HG03521 (cell line): ENCODE data around the gene AKT1S1.
A peak's percentile ranks its signal among the peaks of the same experiment; 100 is the strongest.

Experiments used
- ATAC-seq: cut with Tn5 transposase; IDR thresholded peaks from one replicate; pipeline ENCODE4 v1.9.1; 2021; ENCODE audit warnings: mild to moderate bottlenecking, moderate library complexity; ENCODE audit not compliant: unreplicated experiment

AKT1S1 gene

DNA sequence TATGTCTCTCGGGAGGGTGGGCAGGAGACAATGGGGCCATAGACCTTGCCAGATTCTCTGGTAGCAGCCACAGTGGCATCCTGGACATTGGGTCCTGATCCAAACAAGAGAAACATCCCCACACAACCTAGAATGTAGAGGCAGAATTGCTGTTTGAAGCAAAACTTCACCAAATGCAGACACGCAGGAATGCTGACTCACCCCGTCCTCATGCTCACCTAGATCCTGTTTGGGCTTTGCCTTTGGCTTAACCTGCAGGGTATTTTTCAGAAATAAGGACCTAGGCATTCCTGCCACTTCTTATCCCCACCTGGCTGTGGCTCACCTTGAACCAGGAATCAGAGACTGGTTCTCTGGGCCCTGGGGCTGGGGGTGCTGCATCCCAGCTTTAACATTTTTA, 7.6 kb upstream of the AKT1S1 start:
- ATAC-seq, result no peak

DNA sequence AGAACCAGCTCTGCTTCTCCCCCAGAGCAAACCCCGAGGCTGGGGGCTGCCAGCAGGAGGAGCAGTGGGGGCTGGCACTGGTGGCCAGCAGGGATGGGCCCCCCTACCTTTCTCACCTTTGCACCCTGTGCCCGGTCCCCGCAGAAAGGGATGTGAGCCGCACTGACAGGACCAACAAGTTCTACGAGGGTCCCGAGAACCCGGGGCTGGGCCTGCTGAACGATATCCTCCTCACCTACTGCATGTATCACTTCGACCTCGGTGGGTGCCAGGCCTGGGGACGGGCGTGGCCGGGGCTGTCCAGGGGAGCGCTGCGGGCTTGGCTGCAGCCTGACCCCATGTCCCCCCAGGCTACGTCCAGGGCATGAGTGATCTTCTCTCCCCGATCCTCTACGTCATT, 7.0 kb upstream of the AKT1S1 start:
- ATAC-seq, result no peak

DNA sequence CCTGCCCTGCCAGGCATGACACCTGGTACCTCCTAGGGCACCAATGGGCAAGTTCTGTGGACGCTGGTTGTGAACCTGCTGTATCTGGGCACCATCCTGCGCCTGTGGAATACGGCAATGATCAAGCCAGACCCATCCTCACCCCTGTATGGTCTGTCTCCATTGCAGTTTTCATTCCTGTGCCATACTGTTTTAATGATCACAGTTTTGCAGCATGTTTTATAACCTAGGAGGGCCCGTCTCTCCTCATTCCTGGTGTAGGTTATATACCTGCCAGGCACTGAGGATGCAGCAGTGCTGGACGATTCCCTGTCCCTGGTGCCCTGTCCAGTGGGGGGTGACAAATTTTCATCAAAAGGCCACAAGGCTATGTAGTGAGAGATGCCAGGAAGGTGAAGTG, 5.9 kb upstream of the AKT1S1 start:
- no peak for ATAC-seq

DNA sequence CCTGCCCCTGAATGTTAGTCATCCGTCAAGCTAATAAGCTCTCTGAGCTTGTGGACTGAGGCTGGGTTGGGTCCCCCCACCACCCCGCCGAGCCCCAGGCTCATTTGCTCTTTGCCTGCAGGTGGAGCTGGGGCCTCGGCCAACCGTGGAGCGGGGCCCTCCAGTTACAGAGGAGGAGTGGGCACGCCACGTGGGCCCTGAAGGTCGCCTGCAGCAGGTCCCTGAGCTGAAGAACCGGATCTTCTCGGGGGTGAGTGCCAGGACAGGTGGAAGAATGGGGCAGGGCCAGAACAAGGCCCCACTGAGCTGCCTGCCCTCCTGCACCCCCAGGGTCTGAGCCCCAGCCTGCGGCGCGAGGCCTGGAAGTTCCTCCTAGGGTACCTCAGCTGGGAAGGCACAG, 5.5 kb upstream of the AKT1S1 start:
- no peak for ATAC-seq

DNA sequence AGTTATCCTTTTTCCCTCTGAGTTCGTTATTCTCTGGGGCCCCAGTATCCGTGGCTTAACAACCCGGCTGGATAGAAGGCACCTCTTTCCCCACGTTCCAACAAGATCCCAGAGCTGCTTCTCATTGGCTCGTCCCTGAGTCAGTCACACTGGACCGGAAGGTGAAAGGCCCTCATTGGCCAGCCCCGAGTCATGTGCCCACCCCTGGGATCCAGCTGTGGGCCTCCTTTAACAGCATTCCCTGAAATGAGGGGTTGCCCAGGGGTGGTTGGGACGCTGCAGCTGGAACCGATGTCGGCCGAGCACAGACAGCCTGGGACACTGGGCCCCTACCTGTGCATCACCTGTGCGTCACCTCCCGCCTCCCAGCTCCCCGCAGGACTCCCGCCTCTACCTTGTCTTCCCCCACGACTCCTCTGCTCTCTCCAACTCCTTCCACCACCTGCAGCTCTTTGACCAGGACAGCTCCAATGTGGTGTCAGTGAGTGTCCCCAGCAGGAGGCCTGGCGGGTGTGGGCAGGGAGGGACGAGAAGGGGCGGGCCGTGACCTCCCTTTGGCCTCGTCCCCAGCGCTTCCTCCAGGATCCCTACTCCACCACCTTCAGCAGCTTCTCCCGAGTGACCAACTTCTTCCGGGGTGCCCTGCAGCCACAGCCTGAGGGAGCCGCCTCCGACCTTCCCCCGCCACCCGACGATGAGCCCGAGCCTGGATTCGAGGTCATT, 4.7 kb upstream of the AKT1S1 start:
- no peak for ATAC-seq

DNA sequence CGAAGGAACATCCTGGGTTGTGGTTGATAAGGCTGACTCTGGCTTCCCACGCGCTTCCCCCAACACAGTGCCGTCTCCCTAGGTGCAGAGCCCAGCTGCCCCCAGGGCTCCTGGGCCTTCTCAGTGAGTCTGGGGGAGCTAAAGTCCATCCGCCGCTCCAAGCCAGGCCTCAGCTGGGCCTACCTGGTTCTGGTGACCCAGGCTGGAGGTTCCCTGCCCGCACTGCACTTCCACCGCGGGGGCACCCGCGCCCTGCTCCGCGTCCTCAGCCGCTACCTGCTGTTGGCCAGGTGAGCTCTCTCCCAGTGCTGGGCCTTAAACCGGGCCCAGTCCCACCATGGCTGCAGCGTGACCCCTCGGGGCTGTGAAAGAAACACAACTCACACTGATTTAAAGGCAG, 4.0 kb upstream of the AKT1S1 start:
- no peak for ATAC-seq

DNA sequence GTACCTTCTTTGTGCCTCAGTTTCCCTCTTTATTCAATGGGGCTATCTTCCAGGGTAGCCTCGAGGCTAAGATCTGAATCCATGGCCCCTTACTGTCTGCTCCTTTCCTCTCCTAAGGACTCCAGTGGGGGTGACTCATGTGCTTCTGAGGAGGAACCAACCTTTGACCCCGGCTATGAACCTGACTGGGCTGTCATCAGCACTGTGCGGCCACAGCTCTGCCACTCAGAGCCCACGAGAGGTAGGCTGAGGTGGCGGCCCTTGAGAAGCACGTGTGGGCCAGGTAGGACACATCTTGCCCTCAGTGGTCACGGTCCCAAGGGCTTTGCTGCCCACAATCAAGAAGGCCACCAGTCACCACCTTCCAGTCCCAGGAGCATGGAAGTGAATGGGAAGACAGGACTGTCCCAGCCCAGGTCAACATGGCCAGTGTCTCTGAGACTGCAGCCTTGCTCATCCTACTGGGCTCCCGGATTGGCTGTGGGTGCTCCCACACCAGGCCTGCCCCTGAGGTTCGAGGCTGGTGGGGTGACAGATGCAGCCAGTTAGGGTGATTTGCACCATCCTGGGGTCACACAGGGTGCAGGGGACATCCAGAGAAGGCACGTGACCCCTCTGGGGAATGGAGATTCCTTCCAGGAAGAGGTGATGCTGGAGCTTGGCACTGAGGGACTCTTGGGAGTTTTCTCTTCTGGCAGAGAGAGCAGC, 3.2 kb upstream of the AKT1S1 start:
- no peak for ATAC-seq

DNA sequence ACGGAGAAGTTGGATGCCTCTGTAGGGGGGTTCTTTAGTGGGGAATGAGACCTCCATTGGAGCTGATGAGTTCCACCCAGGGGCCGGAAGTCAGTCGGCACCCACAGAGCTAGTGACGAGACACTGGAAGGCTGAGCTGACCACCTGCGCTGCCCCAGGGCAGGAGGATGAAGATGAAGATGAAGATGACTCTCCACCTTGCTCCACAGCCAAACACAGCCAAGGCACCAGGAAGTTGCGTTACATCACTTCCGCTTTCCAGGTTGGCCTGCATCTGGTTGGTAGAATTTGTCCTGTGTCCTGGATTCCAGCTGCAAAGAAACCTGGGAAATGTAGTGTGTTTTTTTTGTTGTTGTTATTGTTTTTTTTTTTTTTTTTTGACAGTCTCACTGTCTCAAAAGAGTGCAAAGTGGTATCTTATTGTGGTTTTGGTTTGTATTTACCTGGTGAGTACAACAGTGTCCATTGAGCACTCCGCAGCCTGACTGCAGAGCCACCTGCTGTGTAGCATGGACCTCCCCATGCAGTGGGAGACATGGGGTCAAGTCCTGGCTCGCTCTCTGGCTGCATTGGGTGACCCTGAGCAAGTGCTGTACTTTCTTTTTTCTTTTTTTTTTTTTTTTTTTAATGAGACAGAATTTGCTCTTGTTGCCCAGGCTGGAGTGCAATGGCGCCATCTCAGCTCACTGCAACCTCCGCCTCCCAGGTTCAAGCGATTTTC, 2.2 kb upstream of the AKT1S1 start:
- no peak for ATAC-seq

DNA sequence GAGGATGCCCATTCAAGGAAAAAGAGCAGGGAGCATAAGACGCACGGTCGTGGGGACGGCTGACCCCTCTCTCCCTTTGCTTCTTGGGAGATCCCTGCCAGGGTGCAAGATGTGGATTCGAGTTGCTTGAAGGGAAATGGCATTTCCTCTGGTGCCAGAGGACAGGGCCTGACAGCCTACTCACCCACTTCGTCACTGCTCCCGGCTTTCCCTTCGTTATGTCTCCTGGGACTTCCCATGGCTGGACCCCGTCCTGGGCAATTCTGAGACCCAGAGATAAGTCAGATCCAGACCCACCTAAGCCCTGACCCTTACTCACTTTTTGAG, 1.6 kb upstream of the AKT1S1 start:
- ATAC-seq, result no peak

DNA sequence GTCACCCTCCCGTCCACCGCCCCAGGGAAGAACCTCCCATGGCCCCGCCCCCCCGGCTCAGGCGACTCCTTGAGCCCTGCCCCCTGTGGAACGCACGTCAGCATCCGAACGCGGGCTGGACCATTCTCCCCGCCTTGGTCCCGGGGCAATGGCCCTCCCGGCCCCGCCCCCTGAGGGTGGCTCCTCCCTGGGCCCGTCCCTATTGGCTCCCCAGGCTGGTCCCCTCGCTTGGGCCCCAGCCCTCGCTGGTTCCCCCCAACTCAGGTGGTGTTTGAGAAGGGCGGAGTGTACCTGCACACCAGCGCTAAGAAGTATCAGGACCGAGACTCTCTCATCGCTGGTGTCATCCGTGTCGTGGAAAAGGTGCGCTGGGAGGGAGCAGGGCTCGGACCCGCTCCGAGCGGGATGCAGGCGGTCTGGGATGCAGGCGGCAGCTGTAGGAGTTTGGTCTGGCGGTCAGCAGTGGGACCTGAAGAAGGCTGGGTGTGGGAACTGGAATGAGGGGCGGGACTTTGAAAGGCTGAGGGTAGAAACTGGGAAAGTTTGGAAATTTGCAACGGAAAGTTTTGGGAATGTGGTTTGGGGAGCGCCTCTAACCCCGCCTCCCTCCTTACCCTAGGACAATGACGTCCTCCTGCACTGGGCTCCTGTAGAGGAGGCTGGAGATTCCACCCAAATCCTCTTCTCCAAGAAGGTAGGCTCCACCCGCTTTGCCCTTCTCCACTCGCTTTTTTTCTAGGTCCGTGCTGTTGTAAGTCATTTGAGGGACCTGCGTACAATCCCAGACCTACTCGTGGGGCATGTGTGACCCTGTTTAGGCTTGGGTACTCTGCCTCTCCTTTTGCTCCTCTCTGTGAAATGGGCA, 956 bp upstream of the AKT1S1 start:
- peak; percentile 46 for ATAC-seq

DNA sequence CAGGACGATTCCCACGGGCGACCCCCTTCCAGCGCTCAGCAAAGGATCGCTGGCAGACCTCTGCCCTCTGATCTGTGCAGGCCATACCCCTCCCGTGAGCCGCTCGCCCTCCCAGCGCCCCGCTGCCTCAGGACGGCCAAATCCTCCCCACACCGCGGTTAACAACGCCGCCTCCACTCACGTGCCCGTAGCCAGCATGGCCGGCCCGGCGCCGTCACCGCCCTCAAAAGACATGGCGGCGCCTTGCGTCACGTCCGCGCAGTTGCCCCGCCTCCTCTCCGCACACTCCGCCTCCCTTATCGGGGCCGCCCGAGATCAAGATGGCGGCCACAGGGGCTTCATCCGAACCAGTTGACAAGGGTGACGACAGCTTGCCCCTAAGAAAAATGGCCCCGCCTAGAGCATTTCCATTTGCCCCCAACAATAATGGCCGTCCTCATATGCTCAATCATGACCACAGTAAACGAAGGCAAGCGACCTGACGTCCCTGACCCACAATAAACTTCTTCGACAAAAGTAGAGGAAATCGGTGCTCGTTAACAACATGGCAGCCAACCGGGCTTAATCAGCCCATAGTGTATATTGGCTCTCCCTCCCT, 634 bp downstream of the AKT1S1 start:
- ATAC-seq, result peak; percentile 41

DNA sequence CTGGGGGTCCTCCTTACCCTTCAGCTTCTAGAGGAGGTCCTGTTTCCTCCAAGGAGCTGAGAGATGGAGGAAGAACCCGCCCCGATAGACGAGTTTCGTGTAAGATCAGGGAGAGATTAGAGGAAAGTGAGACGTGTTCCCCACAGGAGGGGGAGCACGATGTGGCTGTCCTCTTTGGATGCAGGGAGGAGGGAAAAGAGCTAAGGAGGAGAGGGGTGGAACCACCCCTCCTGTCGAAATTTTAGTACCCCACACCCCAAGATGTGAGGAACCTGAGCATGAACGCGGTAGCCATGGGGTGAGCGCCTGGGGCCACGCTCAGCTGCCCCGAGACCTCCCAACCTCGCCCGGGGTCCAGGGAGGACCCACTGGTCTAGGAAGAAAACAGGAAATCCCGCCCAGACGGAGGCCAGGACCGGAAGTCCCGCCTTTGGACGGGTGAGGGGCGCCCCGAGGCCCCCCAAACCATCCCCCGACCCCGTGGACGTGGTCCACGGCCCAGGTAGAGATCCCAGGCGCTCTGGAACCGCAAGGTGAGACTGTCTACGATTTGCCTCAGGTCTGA, 1.2 kb downstream of the AKT1S1 start:
- no peak for ATAC-seq

DNA sequence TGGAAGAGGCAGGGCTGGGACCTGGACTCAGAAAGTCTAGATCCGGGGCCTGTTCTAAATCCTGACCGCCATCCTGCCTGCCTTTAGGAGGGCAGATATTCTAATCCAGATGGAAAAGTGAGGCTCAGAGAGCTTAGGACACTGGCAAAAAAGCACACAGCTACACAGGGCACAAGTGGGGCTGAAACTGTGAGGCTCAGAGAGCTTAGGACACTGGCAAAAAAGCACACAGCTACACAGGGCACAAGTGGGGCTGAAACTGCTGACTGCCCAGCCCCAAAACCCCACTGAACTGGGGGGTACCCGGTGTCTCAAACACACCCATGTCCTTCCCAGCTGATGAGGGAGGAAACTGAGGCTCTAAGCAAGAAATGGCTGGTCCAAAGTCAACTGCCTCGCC, 2.0 kb downstream of the AKT1S1 start:
- no peak for ATAC-seq

DNA sequence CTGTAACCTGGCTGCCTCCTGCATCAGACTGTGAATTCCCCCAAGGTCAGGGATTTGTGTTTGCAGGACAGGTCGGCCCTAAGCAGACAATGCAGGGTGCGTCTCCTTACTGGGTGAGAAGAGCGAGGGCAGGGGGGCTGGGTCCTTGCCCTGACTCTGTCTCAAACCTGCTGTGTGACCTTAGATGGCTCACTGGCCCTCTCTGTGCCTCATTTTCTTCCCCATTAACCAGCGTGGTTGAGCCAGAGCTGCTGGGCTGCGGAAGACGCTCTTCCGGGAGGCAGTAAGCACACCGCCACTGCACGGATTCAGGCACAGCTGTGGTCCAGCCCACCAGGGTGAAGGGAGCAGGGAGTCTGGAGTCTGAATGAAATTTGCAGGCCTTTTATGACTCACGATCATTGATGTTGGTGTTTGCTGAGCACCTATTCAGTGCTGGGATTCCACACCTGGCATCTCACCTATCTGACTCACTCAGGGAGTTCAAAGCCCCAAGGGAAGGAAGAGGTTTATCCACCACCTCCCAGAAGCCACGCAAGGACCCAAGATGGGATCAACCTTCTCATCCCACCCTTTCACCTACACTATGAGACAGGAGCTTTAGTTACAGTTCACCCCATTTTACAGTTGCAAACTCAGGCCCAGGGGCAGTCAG, 2.5 kb downstream of the AKT1S1 start:
- ATAC-seq, result no peak

DNA sequence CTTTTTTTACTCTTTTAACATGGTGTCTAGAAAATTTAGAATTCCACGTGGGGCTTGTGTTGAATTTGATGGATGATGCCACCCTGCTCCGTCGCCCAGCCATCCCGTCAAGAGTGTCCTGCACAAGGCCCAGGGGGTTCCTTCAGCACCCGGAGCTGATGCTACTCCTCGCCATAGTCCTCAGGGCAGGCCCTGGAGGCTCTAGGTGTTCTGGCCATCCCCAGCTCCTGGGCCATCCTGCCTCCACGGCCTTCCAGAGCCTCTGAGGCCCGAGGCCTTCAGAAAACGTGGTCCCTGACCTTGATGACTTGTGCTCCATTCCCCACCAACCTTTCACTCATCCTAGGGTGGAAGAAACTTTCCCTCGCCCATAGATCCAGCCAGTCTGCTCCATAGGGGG, 3.3 kb downstream of the AKT1S1 start:
- ATAC-seq, result no peak

DNA sequence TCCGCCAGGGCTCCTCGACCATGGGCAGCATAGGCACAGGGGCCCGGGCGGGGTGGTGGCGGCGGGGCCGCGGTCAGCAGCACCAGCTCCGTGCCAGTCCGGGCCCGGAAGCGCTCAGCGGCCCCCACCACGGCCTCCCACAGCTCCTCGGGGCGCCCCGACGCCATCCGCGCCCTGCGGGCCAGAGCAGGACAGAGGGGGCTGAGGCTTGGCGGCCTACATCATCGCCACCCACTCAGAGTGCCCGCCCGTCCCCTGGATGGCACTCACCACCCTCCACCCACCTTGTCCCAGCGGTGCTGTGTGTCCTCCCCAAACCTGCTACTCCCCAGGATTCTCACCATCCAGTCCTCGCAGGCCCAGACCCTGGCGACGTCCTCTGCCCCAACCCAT, 4.0 kb downstream of the AKT1S1 start:
- no peak for ATAC-seq

DNA sequence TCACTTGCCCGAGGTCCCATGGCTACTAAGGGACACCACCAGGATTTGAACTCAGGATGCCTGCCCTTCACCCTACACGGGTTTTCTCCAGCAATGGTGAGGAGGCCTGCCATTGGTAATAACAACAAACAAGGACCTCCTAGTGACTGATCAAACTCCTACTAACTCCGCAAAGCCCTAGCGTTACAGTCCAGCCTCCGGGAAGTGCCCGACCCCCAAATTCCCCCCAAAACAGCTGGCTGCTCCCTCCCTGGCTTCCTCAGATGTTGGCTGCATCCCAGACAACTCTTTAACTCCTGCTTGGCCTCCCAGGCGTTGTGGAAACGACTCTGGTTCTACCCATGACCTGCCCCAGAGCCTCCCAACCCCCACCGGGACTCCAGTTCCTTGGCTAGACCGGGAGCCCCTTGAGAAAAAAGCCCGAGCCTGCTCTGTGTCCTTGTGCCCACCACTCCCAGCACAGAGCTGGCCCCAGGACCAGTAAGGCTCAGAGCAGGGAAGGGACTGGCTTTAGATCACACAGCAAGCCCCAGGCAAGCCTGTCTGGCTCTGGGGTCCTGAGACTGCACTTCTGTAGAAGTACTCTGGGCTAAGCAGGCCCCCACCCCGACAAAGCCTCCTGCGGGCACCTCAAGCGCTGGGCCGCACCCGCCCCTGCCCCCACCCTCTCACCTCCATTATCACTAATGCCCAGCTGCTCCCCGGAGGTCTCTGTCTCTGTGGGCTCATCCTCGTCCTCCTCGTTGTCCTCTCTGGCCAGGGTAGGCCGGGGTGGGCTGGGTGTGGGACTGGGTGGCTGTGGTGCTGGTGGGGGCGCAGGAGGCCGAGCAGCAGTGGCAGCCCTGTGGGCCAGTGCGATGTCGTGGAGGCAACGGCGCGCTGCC, 4.7 kb downstream of the AKT1S1 start:
- no peak for ATAC-seq

DNA sequence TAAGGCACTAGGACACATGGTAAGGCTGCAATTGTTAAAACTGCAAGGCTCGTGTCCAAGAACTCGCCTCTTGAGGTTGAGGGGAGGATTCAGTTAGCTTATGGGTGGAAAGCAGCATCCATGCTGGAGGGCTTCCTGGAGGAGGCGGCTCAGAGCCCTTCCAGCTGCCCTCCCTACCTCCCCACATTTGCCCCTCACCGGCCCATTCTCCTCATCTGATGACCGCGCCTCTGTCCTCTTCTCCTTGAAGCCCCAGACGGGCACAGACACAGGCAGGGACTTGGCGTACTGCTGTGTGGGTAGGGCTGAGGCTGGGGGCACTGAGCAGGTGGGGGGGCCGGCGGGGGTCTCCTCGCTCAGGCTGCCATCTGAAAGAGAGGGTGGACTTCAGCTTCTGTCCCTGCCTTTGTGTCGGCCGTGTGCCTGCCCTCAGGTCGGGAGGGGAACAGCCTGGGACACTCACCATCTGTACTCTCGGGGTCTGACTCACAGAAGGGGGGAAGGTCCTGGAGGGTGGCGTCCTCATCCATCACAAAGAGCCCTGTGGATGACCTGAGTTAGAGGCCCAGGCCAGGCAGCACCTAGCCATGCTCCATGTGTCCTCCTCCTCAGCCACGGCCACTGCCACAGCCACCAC, 5.7 kb downstream of the AKT1S1 start:
- ATAC-seq, result no peak
